ENCODE data around the gene PAN3. TPM values are rescaled to one million over a fixed set of nuclear protein-coding genes. Genes with fewer than 3 reads are reported as not detected.

PAN3 gene
- total RNA-seq, 4 donors from 2014 or later, result 5.5 to 14.7 (median 9.4) TPM

- H3K9me3 ChIP-seq, result no peaks in the 10 kb centered on the region
- H3K27me3 ChIP-seq, result no peaks in the 10 kb centered on the region
- intact Hi-C loops (cut with DNase I; ENCODE audit: low total_unique reads) (no loop called here), in situ Hi-C loops (cut with MboI; ENCODE audit: low sequenced_read_pairs in 4 of 4) (no loop called here)
- H3K4me3 ChIP-seq, result no peak overlapping the region
- no peak overlapping the region for H3K27ac ChIP-seq
- TF ChIP-seq POLR2A (IDR thresholded peaks at IDR 0.05) (no peak), CTCF (IDR thresholded peaks at IDR 0.05 in 4 of 5, conservative IDR thresholded peaks at IDR 0.05 in 1 of 5) (no peak)
- H3K36me3 ChIP-seq, result peaks cover 0 to 6% of the 10 kb centered on the region in 2 donors
- ATAC-seq (no peak), DNase-seq (no peak)
- no peaks in the 10 kb centered on the region for H3K4me1 ChIP-seq
Measured at GRCh38 chr13:28231642-28232041, 93.3 kb downstream of the PAN3 start.

- Histone ChIP-seq H3K27ac (no peak overlapping the region), H3K36me3 (peaks cover 0 to 8% of the 10 kb centered on the region in 2 donors), H3K27me3 (no peaks in the 10 kb centered on the region), H3K4me1 (no peaks in the 10 kb centered on the region), H3K9me3 (no peaks in the 10 kb centered on the region), H3K4me3 (no peak overlapping the region)
- TF ChIP-seq CTCF (IDR thresholded peaks at IDR 0.05 in 4 of 5, conservative IDR thresholded peaks at IDR 0.05 in 1 of 5), result no peak
- no peak for TF ChIP-seq POLR2A (IDR thresholded peaks at IDR 0.05)
- intact Hi-C loops (cut with DNase I; ENCODE audit: low total_unique reads) (no loop called here), in situ Hi-C loops (cut with MboI; ENCODE audit: low sequenced_read_pairs in 4 of 4) (no loop called here)
- ATAC-seq (no peak), DNase-seq (no peak)
Measured at GRCh38 chr13:28237944-28238343, 99.6 kb downstream of the PAN3 start.

- no peaks in the 10 kb centered on the region for H3K9me3 ChIP-seq
- no peaks in the 10 kb centered on the region for H3K4me1 ChIP-seq
- intact Hi-C loops (cut with DNase I; ENCODE audit: low total_unique reads) (no loop called here), in situ Hi-C loops (cut with MboI; ENCODE audit: low sequenced_read_pairs in 4 of 4) (no loop called here)
- TF ChIP-seq POLR2A (IDR thresholded peaks at IDR 0.05) (no peak), CTCF (IDR thresholded peaks at IDR 0.05 in 4 of 5, conservative IDR thresholded peaks at IDR 0.05 in 1 of 5) (no peak)
- no peak overlapping the region for H3K27ac ChIP-seq
- ATAC-seq, result no peak
- H3K36me3 ChIP-seq, result peaks cover 0 to 8% of the 10 kb centered on the region in 2 donors
- H3K27me3 ChIP-seq, result no peaks in the 10 kb centered on the region
- no peak overlapping the region for H3K4me3 ChIP-seq
- no peak for DNase-seq
Measured at GRCh38 chr13:28239374-28239773, 101.0 kb downstream of the PAN3 start.

GRCh38 chr13:28245465-28245864 is 107.1 kb downstream of the PAN3 start:
- no peak for TF ChIP-seq CTCF (IDR thresholded peaks at IDR 0.05 in 4 of 5, conservative IDR thresholded peaks at IDR 0.05 in 1 of 5)
- no peak for TF ChIP-seq POLR2A (IDR thresholded peaks at IDR 0.05)
- ATAC-seq, result no peak
- intact Hi-C loops (cut with DNase I; ENCODE audit: low total_unique reads), result no loop called here
- no peak overlapping the region for H3K27ac ChIP-seq
- H3K27me3 ChIP-seq, result no peaks in the 10 kb centered on the region
- no peak overlapping the region for H3K4me3 ChIP-seq
- in situ Hi-C loops (cut with MboI; ENCODE audit: low sequenced_read_pairs in 4 of 4), result no loop called here
- peaks cover 0 to 7% of the 10 kb centered on the region in 2 donors for H3K36me3 ChIP-seq
- no peaks in the 10 kb centered on the region for H3K9me3 ChIP-seq
- H3K4me1 ChIP-seq, result no peaks in the 10 kb centered on the region
- no peak for DNase-seq

GRCh38 chr13:28246891-28247290 is 108.5 kb downstream of the PAN3 start:
- TF ChIP-seq POLR2A (IDR thresholded peaks at IDR 0.05), result no peak
- no peak for TF ChIP-seq CTCF (IDR thresholded peaks at IDR 0.05 in 4 of 5, conservative IDR thresholded peaks at IDR 0.05 in 1 of 5)
- ATAC-seq (no peak), DNase-seq (no peak)
- in situ Hi-C loops (cut with MboI; ENCODE audit: low sequenced_read_pairs in 4 of 4), result no loop called here
- intact Hi-C loops (cut with DNase I; ENCODE audit: low total_unique reads), result no loop called here
- H3K4me3 ChIP-seq, result no peak overlapping the region
- no peaks in the 10 kb centered on the region for H3K4me1 ChIP-seq
- H3K9me3 ChIP-seq, result no peaks in the 10 kb centered on the region
- H3K27me3 ChIP-seq, result no peaks in the 10 kb centered on the region
- H3K27ac ChIP-seq, result no peak overlapping the region
- H3K36me3 ChIP-seq, result no peaks in the 10 kb centered on the region
